Gastrocnemius medialis (tissue), 4 donors: Measurements from ENCODE around the gene MPPED1.

Experiments used
- POLR2A ChIP-seq, 2 donors: fragments of 450-650 bp; IDR thresholded peaks; one replicate each; pipeline ENCODE4 v1.6.1; 2017; ENCODE audit warnings: antibody characterized with exemption in 2 of 2, mild to moderate bottlenecking in 2 of 2, moderate library complexity in 2 of 2
- TF ChIP-seq, protein P1 (sequence below), 5 experiments: fragments of 450-650 bp in 3 of 5; fragments of 200-600 bp in 2 of 5; sonication (generic) in 2 of 5; IDR thresholded peaks in 4 of 5; conservative IDR thresholded peaks in 1 of 5; 1 replicate in 4 of 5; 2 replicates in 1 of 5; pipeline ENCODE4 v1.5.1; 2016 to 2019; ENCODE audit warnings: antibody characterized with exemption in 5 of 5, mild to moderate bottlenecking in 3 of 5, moderate library complexity in 3 of 5

- TF ChIP-seq, protein P1, sequence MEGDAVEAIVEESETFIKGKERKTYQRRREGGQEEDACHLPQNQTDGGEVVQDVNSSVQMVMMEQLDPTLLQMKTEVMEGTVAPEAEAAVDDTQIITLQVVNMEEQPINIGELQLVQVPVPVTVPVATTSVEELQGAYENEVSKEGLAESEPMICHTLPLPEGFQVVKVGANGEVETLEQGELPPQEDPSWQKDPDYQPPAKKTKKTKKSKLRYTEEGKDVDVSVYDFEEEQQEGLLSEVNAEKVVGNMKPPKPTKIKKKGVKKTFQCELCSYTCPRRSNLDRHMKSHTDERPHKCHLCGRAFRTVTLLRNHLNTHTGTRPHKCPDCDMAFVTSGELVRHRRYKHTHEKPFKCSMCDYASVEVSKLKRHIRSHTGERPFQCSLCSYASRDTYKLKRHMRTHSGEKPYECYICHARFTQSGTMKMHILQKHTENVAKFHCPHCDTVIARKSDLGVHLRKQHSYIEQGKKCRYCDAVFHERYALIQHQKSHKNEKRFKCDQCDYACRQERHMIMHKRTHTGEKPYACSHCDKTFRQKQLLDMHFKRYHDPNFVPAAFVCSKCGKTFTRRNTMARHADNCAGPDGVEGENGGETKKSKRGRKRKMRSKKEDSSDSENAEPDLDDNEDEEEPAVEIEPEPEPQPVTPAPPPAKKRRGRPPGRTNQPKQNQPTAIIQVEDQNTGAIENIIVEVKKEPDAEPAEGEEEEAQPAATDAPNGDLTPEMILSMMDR (IDR thresholded peaks at IDR 0.05 in 4 of 5, conservative IDR thresholded peaks at IDR 0.05 in 1 of 5): no peak
- no peak for TF ChIP-seq POLR2A (IDR thresholded peaks at IDR 0.05)
These were observed 79.9 kb downstream of the MPPED1 start for GRCh38 chr22:43491737-43492136.
